Measurements from ENCODE around the gene AAGAB. TPM values are rescaled to one million over a fixed set of nuclear protein-coding genes. Genes with fewer than 3 reads are reported as not detected.

Gene AAGAB
- total RNA-seq, 3 donors from 2014 or later (not counting 1 experiment from before 2014, with no cell fraction given): 41.1 to 44.3 (median 42.5) TPM

- no peak overlapping the region for H3K4me3 Mint-ChIP-seq
- no peak for DNase-seq
- Histone ChIP-seq H3K4me1 (ENCODE audit: control insufficient read depth, insufficient read depth, low read length) (no peaks in the 10 kb centered on the region), H3K27me3 (ENCODE audit: control insufficient read depth, insufficient read depth, low read length) (no peaks in the 10 kb centered on the region), H3K9me3 (ENCODE audit: control insufficient read depth, insufficient read depth, low read length) (no peaks in the 10 kb centered on the region), H3K36me3 (ENCODE audit: control insufficient read depth, insufficient read depth, low read length) (peaks cover 8% of the 10 kb centered on the region), H3K4me3 (ENCODE audit: low read length) (no peak overlapping the region), H3K27ac (ENCODE audit: low read length) (no peak overlapping the region)
- intact Hi-C loops (cut with micrococcal nuclease): no loop called here
- H3K4me1 Mint-ChIP-seq: peaks cover 0 to 12% of the 10 kb centered on the region in 2 donors
- no peak for TF ChIP-seq CTCF (IDR thresholded peaks at IDR 0.05)
- ATAC-seq: no peak
- H3K27ac Mint-ChIP-seq: peak overlapping the region in 1 of 2 donors; percentile 15
- H3K27me3 Mint-ChIP-seq (ENCODE audit: low read depth in 2 of 2): no peaks in the 10 kb centered on the region
- H3K36me3 Mint-ChIP-seq: no peaks in the 10 kb centered on the region
- no peaks in the 10 kb centered on the region for H3K9me3 Mint-ChIP-seq
Observed at GRCh38 chr15:67218428-67218827, 36.0 kb downstream of the AAGAB start.

GRCh38 chr15:67216859-67217258, 37.6 kb downstream of the AAGAB start:
- no peak for TF ChIP-seq CTCF (IDR thresholded peaks at IDR 0.05)
- ATAC-seq (no peak), DNase-seq (no peak)
- H3K27ac Mint-ChIP-seq: no peak overlapping the region
- H3K27me3 Mint-ChIP-seq (ENCODE audit: low read depth in 2 of 2): no peaks in the 10 kb centered on the region
- no peaks in the 10 kb centered on the region for H3K4me1 ChIP-seq (ENCODE audit: control insufficient read depth, insufficient read depth, low read length)
- H3K9me3 ChIP-seq (ENCODE audit: control insufficient read depth, insufficient read depth, low read length): no peaks in the 10 kb centered on the region
- no peak overlapping the region for H3K4me3 ChIP-seq (ENCODE audit: low read length)
- no peaks in the 10 kb centered on the region for H3K27me3 ChIP-seq (ENCODE audit: control insufficient read depth, insufficient read depth, low read length)
- no peaks in the 10 kb centered on the region for H3K9me3 Mint-ChIP-seq
- H3K36me3 ChIP-seq (ENCODE audit: control insufficient read depth, insufficient read depth, low read length): peaks cover 8% of the 10 kb centered on the region
- no peak overlapping the region for H3K27ac ChIP-seq (ENCODE audit: low read length)
- intact Hi-C loops (cut with micrococcal nuclease): no loop called here
- no peak overlapping the region for H3K4me3 Mint-ChIP-seq
- H3K36me3 Mint-ChIP-seq: no peaks in the 10 kb centered on the region
- H3K4me1 Mint-ChIP-seq: peaks cover 0 to 12% of the 10 kb centered on the region in 2 donors

- Histone ChIP-seq H3K4me3 (ENCODE audit: low read length) (no peak overlapping the region), H3K9me3 (ENCODE audit: control insufficient read depth, insufficient read depth, low read length) (no peaks in the 10 kb centered on the region), H3K36me3 (ENCODE audit: control insufficient read depth, insufficient read depth, low read length) (peaks cover 5% of the 10 kb centered on the region), H3K27ac (ENCODE audit: low read length) (no peak overlapping the region), H3K4me1 (ENCODE audit: control insufficient read depth, insufficient read depth, low read length) (no peaks in the 10 kb centered on the region), H3K27me3 (ENCODE audit: control insufficient read depth, insufficient read depth, low read length) (no peaks in the 10 kb centered on the region)
- WGBS (ENCODE audit: insufficient coverage): 100% methylated on average over 3 of the region's 6 CpGs
- no peak overlapping the region for H3K4me3 Mint-ChIP-seq
- H3K36me3 Mint-ChIP-seq: no peaks in the 10 kb centered on the region
- intact Hi-C loops (cut with micrococcal nuclease): no loop called here
- H3K27me3 Mint-ChIP-seq (ENCODE audit: low read depth in 2 of 2): no peaks in the 10 kb centered on the region
- DNase-seq (no peak), ATAC-seq (no peak)
- H3K9me3 Mint-ChIP-seq: no peaks in the 10 kb centered on the region
- no peak overlapping the region for H3K27ac Mint-ChIP-seq
- no peak for TF ChIP-seq CTCF (IDR thresholded peaks at IDR 0.05)
- peaks cover 6 to 18% of the 10 kb centered on the region in 2 donors for H3K4me1 Mint-ChIP-seq
Observed at GRCh38 chr15:67215102-67215501, 39.4 kb downstream of the AAGAB start.

- Histone ChIP-seq H3K9me3 (ENCODE audit: control insufficient read depth, insufficient read depth, low read length) (no peaks in the 10 kb centered on the region), H3K4me3 (ENCODE audit: low read length) (no peak overlapping the region), H3K27ac (ENCODE audit: low read length) (no peak overlapping the region), H3K27me3 (ENCODE audit: control insufficient read depth, insufficient read depth, low read length) (no peaks in the 10 kb centered on the region), H3K36me3 (ENCODE audit: control insufficient read depth, insufficient read depth, low read length) (peaks cover 14% of the 10 kb centered on the region), H3K4me1 (ENCODE audit: control insufficient read depth, insufficient read depth, low read length) (no peaks in the 10 kb centered on the region)
- Mint-ChIP-seq H3K27me3 (ENCODE audit: low read depth in 2 of 2) (no peaks in the 10 kb centered on the region), H3K27ac (no peak overlapping the region), H3K36me3 (peaks cover 10% of the 10 kb centered on the region), H3K9me3 (no peaks in the 10 kb centered on the region), H3K4me3 (no peak overlapping the region), H3K4me1 (peaks cover 6 to 11% of the 10 kb centered on the region in 2 donors)
- TF ChIP-seq CTCF (IDR thresholded peaks at IDR 0.05): no peak
- WGBS (ENCODE audit: insufficient coverage): 100% methylated on average over 1 of the region's 4 CpGs
- intact Hi-C loops (cut with micrococcal nuclease): no loop called here
- no peak for DNase-seq
- ATAC-seq: no peak
Observed at GRCh38 chr15:67212684-67213367, 41.6 kb downstream of the AAGAB start.

Data from natural killer cell (primary cell).